Non-pigmented ciliary epithelial cell (primary cell): ENCODE results near the gene KRTAP10-6.
"Not testable (repeated sequence)": the region's sequence is repeated elsewhere in the genome, so short reads cannot be mapped to it uniquely, and the experiment has no call there.

Experiments
- DNase-seq: peaks from one replicate; pipeline ENCODE4 v3.0.0-alpha.2; 2010; ENCODE audit warnings: low read depth

KRTAP10-6 gene

GRCh38 chr21:44599264-44600029 is 7.1 kb upstream of the KRTAP10-6 start:
- no peak for DNase-seq

GRCh38 chr21:44598061-44598460 is 5.8 kb upstream of the KRTAP10-6 start:
- DNase-seq = no peak

- no peak for DNase-seq
Observed at GRCh38 chr21:44596068-44596725, 3.9 kb upstream of the KRTAP10-6 start.

- DNase-seq = no peak
Observed at GRCh38 chr21:44595524-44595923, 3.2 kb upstream of the KRTAP10-6 start.

GRCh38 chr21:44594406-44594916 is 2.2 kb upstream of the KRTAP10-6 start:
- no peak for DNase-seq

- DNase-seq = no peak
Observed at GRCh38 chr21:44593598-44594405, 1.5 kb upstream of the KRTAP10-6 start.

GRCh38 chr21:44591801-44592130 is 539 bp downstream of the KRTAP10-6 start:
- not testable (repeated sequence) for DNase-seq

GRCh38 chr21:44590897-44591800 is 1.2 kb downstream of the KRTAP10-6 start:
- DNase-seq = not testable (repeated sequence)

- no peak for DNase-seq
Observed at GRCh38 chr21:44590311-44590721, 2.0 kb downstream of the KRTAP10-6 start.

GRCh38 chr21:44589586-44590305 is 2.6 kb downstream of the KRTAP10-6 start:
- DNase-seq = no peak

GRCh38 chr21:44589094-44589493 is 3.2 kb downstream of the KRTAP10-6 start:
- DNase-seq = no peak

GRCh38 chr21:44585892-44586291 is 6.4 kb downstream of the KRTAP10-6 start:
- no peak for DNase-seq

- DNase-seq = no peak
Observed at GRCh38 chr21:44583800-44584147, 8.5 kb downstream of the KRTAP10-6 start.

GRCh38 chr21:44583089-44583799 is 9.1 kb downstream of the KRTAP10-6 start:
- no peak for DNase-seq

- no peak for DNase-seq
Observed at GRCh38 chr21:44582055-44582454, 10.2 kb downstream of the KRTAP10-6 start.

GRCh38 chr21:44581158-44581557 is 11.1 kb downstream of the KRTAP10-6 start:
- DNase-seq = no peak

- not testable (repeated sequence) for DNase-seq
Observed at GRCh38 chr21:44580231-44580821, 12.0 kb downstream of the KRTAP10-6 start, which contains the start of gene KRTAP10-5. Gene KRTAP10-5, minus strand, starts transcription at chr21:44580604. Its CDS starts 26 bp downstream, at chr21:44580578.

GRCh38 chr21:44579833-44580144 is 12.5 kb downstream of the KRTAP10-6 start:
- DNase-seq = no peak

GRCh38 chr21:44579056-44579832 is 13.1 kb downstream of the KRTAP10-6 start:
- DNase-seq = no peak
